Measurements from ENCODE around the gene UBQLN4. TPM values are rescaled to one million over a fixed set of nuclear protein-coding genes. Genes with fewer than 3 reads are reported as not detected.

The UBQLN4 gene
- polyA plus RNA-seq, 1 of the 3 experiments (the other 2 are of a cell fraction), result 37.0 TPM

DNA sequence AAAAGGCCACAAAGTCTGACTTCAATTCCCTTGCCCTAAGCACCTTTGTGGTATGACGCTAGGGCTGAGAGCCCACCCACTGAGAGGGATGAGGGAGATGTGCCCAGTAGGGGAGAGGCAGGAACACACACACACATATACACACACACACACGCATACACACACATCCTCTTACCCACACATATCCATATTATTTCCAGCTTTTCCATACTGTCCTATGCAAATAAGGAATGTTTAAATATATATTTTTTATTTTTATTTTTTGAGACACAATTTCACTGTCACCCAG is 10.3 kb upstream of the UBQLN4 start:
- Histone ChIP-seq H3F3A (replicated peaks; ENCODE audit: insufficient read depth) (peaks cover 9% of the 10 kb centered on the region), H3K36me3 (replicated peaks in 1 of 2; ENCODE audit: control insufficient read depth in 1 of 2, insufficient read depth in 2 of 2, low read length in 1 of 2) (no peaks in the 10 kb centered on the region), H2AFZ (ENCODE audit: low read depth) (no peak overlapping the region), H3K4me3 (ENCODE audit: low read depth in 2 of 2, low read length in 1 of 2) (no peak overlapping the region), H3K79me2 (ENCODE audit: insufficient read depth) (no peaks in the 10 kb centered on the region), H3K9me2 (no peaks in the 10 kb centered on the region), H3K27ac (ENCODE audit: low read depth in 2 of 2, low read length in 1 of 2) (no peak overlapping the region), H3K4me1 (ENCODE audit: control insufficient read depth in 1 of 2, insufficient read depth in 2 of 2, low read depth in 1 of 2, low read length in 1 of 2) (peaks cover 0 to 8% of the 10 kb centered on the region in 2 experiments; a peak in 1 of 4 replicates), H3K4me2 (no peak overlapping the region), H3K9ac (no peak overlapping the region), H3K27me3 (ENCODE audit: insufficient read depth) (no peaks in the 10 kb centered on the region), H3K9me3 (no peaks in the 10 kb centered on the region), H4K20me1 (ENCODE audit: insufficient read depth) (no peaks in the 10 kb centered on the region)
- CTCF ChIA-PET, result interaction anchor here (1.2 to 5.0 kb wide), 3 partner anchors 39 to 124 kb away, joined by 3 to 45 read pairs (median 4); no protein-coding TSS in a partner anchor
- 82% methylated on average over 2 of the region's 2 CpGs for WGBS (ENCODE audit: low lambda C conversion rate)
- DNase-seq, result no peak
- TF ChIP-seq, protein P1, sequence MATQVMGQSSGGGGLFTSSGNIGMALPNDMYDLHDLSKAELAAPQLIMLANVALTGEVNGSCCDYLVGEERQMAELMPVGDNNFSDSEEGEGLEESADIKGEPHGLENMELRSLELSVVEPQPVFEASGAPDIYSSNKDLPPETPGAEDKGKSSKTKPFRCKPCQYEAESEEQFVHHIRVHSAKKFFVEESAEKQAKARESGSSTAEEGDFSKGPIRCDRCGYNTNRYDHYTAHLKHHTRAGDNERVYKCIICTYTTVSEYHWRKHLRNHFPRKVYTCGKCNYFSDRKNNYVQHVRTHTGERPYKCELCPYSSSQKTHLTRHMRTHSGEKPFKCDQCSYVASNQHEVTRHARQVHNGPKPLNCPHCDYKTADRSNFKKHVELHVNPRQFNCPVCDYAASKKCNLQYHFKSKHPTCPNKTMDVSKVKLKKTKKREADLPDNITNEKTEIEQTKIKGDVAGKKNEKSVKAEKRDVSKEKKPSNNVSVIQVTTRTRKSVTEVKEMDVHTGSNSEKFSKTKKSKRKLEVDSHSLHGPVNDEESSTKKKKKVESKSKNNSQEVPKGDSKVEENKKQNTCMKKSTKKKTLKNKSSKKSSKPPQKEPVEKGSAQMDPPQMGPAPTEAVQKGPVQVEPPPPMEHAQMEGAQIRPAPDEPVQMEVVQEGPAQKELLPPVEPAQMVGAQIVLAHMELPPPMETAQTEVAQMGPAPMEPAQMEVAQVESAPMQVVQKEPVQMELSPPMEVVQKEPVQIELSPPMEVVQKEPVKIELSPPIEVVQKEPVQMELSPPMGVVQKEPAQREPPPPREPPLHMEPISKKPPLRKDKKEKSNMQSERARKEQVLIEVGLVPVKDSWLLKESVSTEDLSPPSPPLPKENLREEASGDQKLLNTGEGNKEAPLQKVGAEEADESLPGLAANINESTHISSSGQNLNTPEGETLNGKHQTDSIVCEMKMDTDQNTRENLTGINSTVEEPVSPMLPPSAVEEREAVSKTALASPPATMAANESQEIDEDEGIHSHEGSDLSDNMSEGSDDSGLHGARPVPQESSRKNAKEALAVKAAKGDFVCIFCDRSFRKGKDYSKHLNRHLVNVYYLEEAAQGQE (IDR thresholded peaks at IDR 0.05; ENCODE audit: low read depth, low read length), result no peak
- TF ChIP-seq EP300 (IDR thresholded peaks at IDR 0.05; ENCODE audit: borderline replicate concordance in 1 of 2, low read depth in 1 of 2, low read length in 1 of 2) (no peak), NFIC (IDR thresholded peaks at IDR 0.05; ENCODE audit: borderline replicate concordance) (no peak), EZH2phosphoT487 (IDR thresholded peaks at IDR 0.05; ENCODE audit: borderline replicate concordance, low read depth) (no peak), POLR2AphosphoS5 (IDR thresholded peaks at IDR 0.05; ENCODE audit: low read depth, low read length) (no peak), ELF1 (IDR thresholded peaks at IDR 0.05) (no peak), FOSL2 (IDR thresholded peaks at IDR 0.05; ENCODE audit: borderline replicate concordance, low read depth) (no peak), SMC3 (IDR thresholded peaks at IDR 0.05; ENCODE audit: low read depth, low read length) (no peak), RCOR1 (IDR thresholded peaks at IDR 0.05; ENCODE audit: low read length) (no peak), YY1 (IDR thresholded peaks at IDR 0.05; ENCODE audit: low read depth) (no peak), MEF2A (IDR thresholded peaks at IDR 0.05; ENCODE audit: borderline replicate concordance, low read depth) (no peak), CHD2 (IDR thresholded peaks at IDR 0.05; ENCODE audit: low read length, partially characterized antibody) (no peak), GABPA (IDR thresholded peaks at IDR 0.05; ENCODE audit: low read depth) (no peak), TCF12 (IDR thresholded peaks at IDR 0.05) (no peak), RAD21 (IDR thresholded peaks at IDR 0.05; ENCODE audit: low read length) (no peak), RXRA (IDR thresholded peaks at IDR 0.05; ENCODE audit: borderline replicate concordance, low read depth) (no peak)
- TF ChIP-seq, protein P2, sequence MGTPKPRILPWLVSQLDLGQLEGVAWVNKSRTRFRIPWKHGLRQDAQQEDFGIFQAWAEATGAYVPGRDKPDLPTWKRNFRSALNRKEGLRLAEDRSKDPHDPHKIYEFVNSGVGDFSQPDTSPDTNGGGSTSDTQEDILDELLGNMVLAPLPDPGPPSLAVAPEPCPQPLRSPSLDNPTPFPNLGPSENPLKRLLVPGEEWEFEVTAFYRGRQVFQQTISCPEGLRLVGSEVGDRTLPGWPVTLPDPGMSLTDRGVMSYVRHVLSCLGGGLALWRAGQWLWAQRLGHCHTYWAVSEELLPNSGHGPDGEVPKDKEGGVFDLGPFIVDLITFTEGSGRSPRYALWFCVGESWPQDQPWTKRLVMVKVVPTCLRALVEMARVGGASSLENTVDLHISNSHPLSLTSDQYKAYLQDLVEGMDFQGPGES (IDR thresholded peaks at IDR 0.05; ENCODE audit: low read depth, low read length), result no peak
- TF ChIP-seq, protein P3, sequence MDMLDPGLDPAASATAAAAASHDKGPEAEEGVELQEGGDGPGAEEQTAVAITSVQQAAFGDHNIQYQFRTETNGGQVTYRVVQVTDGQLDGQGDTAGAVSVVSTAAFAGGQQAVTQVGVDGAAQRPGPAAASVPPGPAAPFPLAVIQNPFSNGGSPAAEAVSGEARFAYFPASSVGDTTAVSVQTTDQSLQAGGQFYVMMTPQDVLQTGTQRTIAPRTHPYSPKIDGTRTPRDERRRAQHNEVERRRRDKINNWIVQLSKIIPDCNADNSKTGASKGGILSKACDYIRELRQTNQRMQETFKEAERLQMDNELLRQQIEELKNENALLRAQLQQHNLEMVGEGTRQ (IDR thresholded peaks at IDR 0.05; ENCODE audit: borderline replicate concordance, low read depth, low read length), result no peak
- TF ChIP-seq, protein P4, sequence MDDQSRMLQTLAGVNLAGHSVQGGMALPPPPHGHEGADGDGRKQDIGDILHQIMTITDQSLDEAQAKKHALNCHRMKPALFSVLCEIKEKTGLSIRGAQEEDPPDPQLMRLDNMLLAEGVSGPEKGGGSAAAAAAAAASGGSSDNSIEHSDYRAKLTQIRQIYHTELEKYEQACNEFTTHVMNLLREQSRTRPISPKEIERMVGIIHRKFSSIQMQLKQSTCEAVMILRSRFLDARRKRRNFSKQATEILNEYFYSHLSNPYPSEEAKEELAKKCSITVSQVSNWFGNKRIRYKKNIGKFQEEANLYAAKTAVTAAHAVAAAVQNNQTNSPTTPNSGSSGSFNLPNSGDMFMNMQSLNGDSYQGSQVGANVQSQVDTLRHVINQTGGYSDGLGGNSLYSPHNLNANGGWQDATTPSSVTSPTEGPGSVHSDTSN (IDR thresholded peaks at IDR 0.05), result no peak
- TF ChIP-seq, protein P5, sequence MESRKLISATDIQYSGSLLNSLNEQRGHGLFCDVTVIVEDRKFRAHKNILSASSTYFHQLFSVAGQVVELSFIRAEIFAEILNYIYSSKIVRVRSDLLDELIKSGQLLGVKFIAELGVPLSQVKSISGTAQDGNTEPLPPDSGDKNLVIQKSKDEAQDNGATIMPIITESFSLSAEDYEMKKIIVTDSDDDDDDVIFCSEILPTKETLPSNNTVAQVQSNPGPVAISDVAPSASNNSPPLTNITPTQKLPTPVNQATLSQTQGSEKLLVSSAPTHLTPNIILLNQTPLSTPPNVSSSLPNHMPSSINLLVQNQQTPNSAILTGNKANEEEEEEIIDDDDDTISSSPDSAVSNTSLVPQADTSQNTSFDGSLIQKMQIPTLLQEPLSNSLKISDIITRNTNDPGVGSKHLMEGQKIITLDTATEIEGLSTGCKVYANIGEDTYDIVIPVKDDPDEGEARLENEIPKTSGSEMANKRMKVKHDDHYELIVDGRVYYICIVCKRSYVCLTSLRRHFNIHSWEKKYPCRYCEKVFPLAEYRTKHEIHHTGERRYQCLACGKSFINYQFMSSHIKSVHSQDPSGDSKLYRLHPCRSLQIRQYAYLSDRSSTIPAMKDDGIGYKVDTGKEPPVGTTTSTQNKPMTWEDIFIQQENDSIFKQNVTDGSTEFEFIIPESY (IDR thresholded peaks at IDR 0.05; ENCODE audit: borderline replicate concordance, low read depth), result no peak
- POLR2A ChIA-PET, result no interaction called here
